Upper lobe of left lung (tissue), 6 donors: ENCODE results near the gene COL4A6. TPM values are rescaled to one million over a fixed set of nuclear protein-coding genes. Genes with fewer than 3 reads are reported as not detected.

Experiments
- ATAC-seq, 2 donors: fragments of 200-7000 bp; cut with Tn5 transposase; one replicate each; pipeline ENCODE4 v1.9.1; 2022; ENCODE audit warnings: mild to moderate bottlenecking in 2 of 2, moderate library complexity in 2 of 2; ENCODE audit not compliant: low FRiP score in 2 of 2
- DNase-seq, 2 donors: peaks; one replicate each; pipeline ENCODE4 v3.0.0-alpha.2; 2019 to 2020
- H3K27ac ChIP-seq, 4 donors: fragments of 200-600 bp; sonication (generic); one replicate each; pipeline ENCODE4 v1.5.1; 2016 to 2019
- H3K27me3 ChIP-seq, 4 donors: fragments of 200-600 bp; sonication (generic); one replicate each; pipeline ENCODE4 v1.5.1; 2017 to 2019
- H3K36me3 ChIP-seq, 4 donors: fragments of 200-600 bp; sonication (generic); one replicate each; pipeline ENCODE4 v1.5.1; 2016 to 2019
- H3K4me1 ChIP-seq, 4 donors: fragments of 200-600 bp; sonication (generic); one replicate each; pipeline ENCODE4 v1.5.1; 2018 to 2019
- H3K4me3 ChIP-seq, 4 donors: fragments of 200-600 bp; sonication (generic); one replicate each; pipeline ENCODE4 v1.5.1; 2017 to 2019; ENCODE audit warnings: mild to moderate bottlenecking in 2 of 4, moderate library complexity in 1 of 4
- H3K9me3 ChIP-seq, 4 donors: fragments of 200-600 bp; sonication (generic); one replicate each; pipeline ENCODE4 v1.5.1; 2018 to 2019
- EP300 ChIP-seq, 4 donors: sonication (generic); formaldehyde crosslinking; IDR thresholded peaks; one replicate each; pipeline ENCODE4 v1.5.1; 2017; ENCODE audit warnings: antibody characterized with exemption in 4 of 4, control low read depth in 2 of 4
- POLR2A ChIP-seq, 4 donors: fragments of 450-650 bp; IDR thresholded peaks; one replicate each; pipeline ENCODE4 v1.5.1; 2016 to 2017; ENCODE audit warnings: antibody characterized with exemption in 4 of 4, mild to moderate bottlenecking in 2 of 4
- POLR2AphosphoS5 ChIP-seq, 2 donors: sonication (generic); formaldehyde crosslinking; IDR thresholded peaks; one replicate each; pipeline ENCODE4 v1.5.1; 2017; ENCODE audit warnings: antibody characterized with exemption in 2 of 2
- WGBS, 2 donors: methylation state at CpG; one replicate each; pipeline ENCODE4 v1.1.5; 2017 to 2018; 5-methylcytosine and 5-hydroxymethylcytosine counted together
- total RNA-seq, 6 donors: library from RNA; depleted of rRNA in 4 of 6; stranded (reverse); fragments of >200 nt in 4 of 6; gene quantifications; one replicate each; pipeline versions ENCODE4 v1.1.0 to v1.2.1, GENCODE V29; 2016 to 2021
- TF ChIP-seq, protein P1 (sequence below), 6 experiments: fragments of 450-650 bp in 4 of 6; fragments of 200-600 bp in 2 of 6; sonication (generic) in 2 of 6; IDR thresholded peaks; one replicate each; pipeline ENCODE4 v1.5.1; 2016 to 2019; ENCODE audit warnings: antibody characterized with exemption in 6 of 6
- donor health status: DM: no; HTN: no; CAD: no; lungs with moderate emphysema.
- donor health status: DM: no; HTN: yes; CAD: no; lungs with severe emphysema.

The COL4A6 gene
- total RNA-seq, 6 donors from 2014 or later = 0.52 to 3.8 (median 2.2) TPM

DNA sequence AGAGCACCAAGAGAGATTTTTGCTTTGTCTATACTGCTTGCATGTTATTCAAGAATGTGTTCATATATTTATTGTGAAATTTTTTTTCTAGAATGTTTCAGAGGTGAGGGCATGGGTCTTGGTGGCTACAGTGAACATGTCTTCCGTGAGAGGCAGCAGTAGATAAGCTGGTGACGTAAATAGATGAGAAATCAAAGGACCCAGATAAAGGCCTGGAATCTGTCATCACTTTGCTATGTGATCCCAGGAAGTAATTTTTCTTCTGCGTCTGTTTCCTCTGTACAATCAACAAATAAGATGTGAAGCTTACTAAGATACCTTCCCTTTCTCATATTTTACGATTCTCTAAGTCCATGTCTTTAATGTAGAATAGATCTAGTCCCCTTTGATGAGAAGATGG is 129.1 kb downstream of the COL4A6 start:
- TF ChIP-seq POLR2AphosphoS5 (IDR thresholded peaks at IDR 0.05) (no peak), POLR2A (IDR thresholded peaks at IDR 0.05) (no peak), EP300 (IDR thresholded peaks at IDR 0.05) (no peak)
- TF ChIP-seq, protein P1, sequence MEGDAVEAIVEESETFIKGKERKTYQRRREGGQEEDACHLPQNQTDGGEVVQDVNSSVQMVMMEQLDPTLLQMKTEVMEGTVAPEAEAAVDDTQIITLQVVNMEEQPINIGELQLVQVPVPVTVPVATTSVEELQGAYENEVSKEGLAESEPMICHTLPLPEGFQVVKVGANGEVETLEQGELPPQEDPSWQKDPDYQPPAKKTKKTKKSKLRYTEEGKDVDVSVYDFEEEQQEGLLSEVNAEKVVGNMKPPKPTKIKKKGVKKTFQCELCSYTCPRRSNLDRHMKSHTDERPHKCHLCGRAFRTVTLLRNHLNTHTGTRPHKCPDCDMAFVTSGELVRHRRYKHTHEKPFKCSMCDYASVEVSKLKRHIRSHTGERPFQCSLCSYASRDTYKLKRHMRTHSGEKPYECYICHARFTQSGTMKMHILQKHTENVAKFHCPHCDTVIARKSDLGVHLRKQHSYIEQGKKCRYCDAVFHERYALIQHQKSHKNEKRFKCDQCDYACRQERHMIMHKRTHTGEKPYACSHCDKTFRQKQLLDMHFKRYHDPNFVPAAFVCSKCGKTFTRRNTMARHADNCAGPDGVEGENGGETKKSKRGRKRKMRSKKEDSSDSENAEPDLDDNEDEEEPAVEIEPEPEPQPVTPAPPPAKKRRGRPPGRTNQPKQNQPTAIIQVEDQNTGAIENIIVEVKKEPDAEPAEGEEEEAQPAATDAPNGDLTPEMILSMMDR (IDR thresholded peaks at IDR 0.05) = no peak
- Histone ChIP-seq H3K27me3 (no peaks in the 10 kb centered on the region), H3K4me3 (no peak overlapping the region), H3K9me3 (no peaks in the 10 kb centered on the region), H3K27ac (no peak overlapping the region), H3K4me1 (peaks cover 0 to 12% (median 0%) of the 10 kb centered on the region in 4 donors), H3K36me3 (no peaks in the 10 kb centered on the region)
- WGBS, 2 donors = 67 to 71% methylated on average over 4 of the region's 4 CpGs
- ATAC-seq = no peak
- DNase-seq = no peak

- H3K27me3 ChIP-seq = no peaks in the 10 kb centered on the region
- TF ChIP-seq EP300 (IDR thresholded peaks at IDR 0.05) (peak in 1 of 4 donors; percentile 38), POLR2AphosphoS5 (IDR thresholded peaks at IDR 0.05) (no peak)
- peak in 1 of 2 donors; percentile 80 for DNase-seq
- 52 to 58% methylated on average over 2 to 6 of the region's 6 CpGs for WGBS, 2 donors
- peaks cover 0 to 12% (median 0%) of the 10 kb centered on the region in 4 donors for H3K4me1 ChIP-seq
- peak overlapping the region in 1 of 4 donors; percentile 32 for H3K27ac ChIP-seq
- ATAC-seq = peak; percentile 50 to 88
- H3K9me3 ChIP-seq = no peaks in the 10 kb centered on the region
- H3K4me3 ChIP-seq = no peak overlapping the region
- H3K36me3 ChIP-seq = no peaks in the 10 kb centered on the region
Observed at GRCh38 chrX:108307132-108308085, 130.8 kb downstream of the COL4A6 start.

- no peaks in the 10 kb centered on the region for H3K36me3 ChIP-seq
- H3K27me3 ChIP-seq = no peaks in the 10 kb centered on the region
- H3K4me1 ChIP-seq = peaks cover 0 to 12% (median 0%) of the 10 kb centered on the region in 4 donors
- H3K27ac ChIP-seq = peak overlapping the region in 1 of 4 donors; percentile 32
- no peak for DNase-seq
- H3K4me3 ChIP-seq = no peak overlapping the region
- no peak for ATAC-seq
- TF ChIP-seq, protein P1 (IDR thresholded peaks at IDR 0.05) = no peak
- H3K9me3 ChIP-seq = no peaks in the 10 kb centered on the region
Observed at GRCh38 chrX:108306086-108306485, 132.1 kb downstream of the COL4A6 start.

DNA sequence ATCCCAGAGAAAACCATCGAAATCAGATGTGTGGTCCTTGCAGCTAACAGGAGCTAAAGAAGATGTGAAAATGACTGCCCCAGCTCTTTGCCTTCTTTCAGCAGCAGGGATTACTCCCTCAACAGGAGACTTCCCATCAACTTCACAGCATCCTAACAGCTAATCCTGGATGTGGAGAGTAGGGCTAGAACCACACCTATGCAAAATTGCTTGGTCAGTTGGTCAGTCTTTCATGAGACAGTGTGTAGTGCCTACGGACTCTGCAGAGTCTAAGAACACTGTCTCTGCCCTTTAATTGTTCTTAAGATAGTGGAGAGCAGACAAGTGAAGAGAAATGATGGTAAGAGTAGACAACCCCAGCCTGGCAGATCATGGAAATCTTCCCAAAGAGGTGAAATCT is 133.5 kb downstream of the COL4A6 start:
- Histone ChIP-seq H3K36me3 (no peaks in the 10 kb centered on the region), H3K9me3 (no peaks in the 10 kb centered on the region), H3K4me1 (peaks cover 0 to 12% (median 0%) of the 10 kb centered on the region in 4 donors), H3K27me3 (no peaks in the 10 kb centered on the region), H3K27ac (no peak overlapping the region), H3K4me3 (no peak overlapping the region)
- TF ChIP-seq POLR2AphosphoS5 (IDR thresholded peaks at IDR 0.05) (no peak), EP300 (IDR thresholded peaks at IDR 0.05) (no peak)
- 48 to 71% methylated on average over 2 of the region's 2 CpGs for WGBS, 2 donors
- no peak for DNase-seq
- ATAC-seq = no peak

DNA sequence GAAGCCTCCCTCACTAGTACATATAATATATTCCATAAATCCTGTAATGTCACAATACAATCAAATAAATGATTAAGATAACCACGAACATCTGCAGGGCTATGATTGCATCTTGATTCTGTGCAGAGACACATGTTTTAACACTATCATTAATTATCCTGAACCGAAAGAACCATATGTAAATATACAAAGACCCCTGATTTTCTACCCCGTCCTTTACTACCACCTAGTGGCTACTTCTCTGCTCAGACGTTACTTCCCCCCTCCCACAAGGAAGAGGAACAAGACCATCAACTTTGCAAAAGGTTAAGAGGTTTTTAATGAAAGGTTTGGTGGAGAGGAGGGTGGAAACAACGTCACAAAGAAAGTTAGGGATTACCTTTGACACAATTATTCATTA is 134.0 kb downstream of the COL4A6 start:
- H3K36me3 ChIP-seq = no peaks in the 10 kb centered on the region
- no peak for DNase-seq
- 4 to 7% methylated on average over 5 of the region's 5 CpGs for WGBS, 2 donors

More for the DNA sequence above, 134.0 kb downstream of the COL4A6 start:
- no peaks in the 10 kb centered on the region for H3K27me3 ChIP-seq
- peaks cover 0 to 12% (median 0%) of the 10 kb centered on the region in 4 donors for H3K4me1 ChIP-seq
- H3K27ac ChIP-seq = no peak overlapping the region
- TF ChIP-seq POLR2AphosphoS5 (IDR thresholded peaks at IDR 0.05) = no peak
- TF ChIP-seq, protein P1 (IDR thresholded peaks at IDR 0.05) = peak in 2 of 6 experiments; percentile 9 to 41
- ATAC-seq = no peak
- H3K4me3 ChIP-seq = no peak overlapping the region
- H3K9me3 ChIP-seq = no peaks in the 10 kb centered on the region
